B cell (primary cell): ENCODE measurements around the gene SERPINA4. TPM values are rescaled to one million over a fixed set of nuclear protein-coding genes. Genes with fewer than 3 reads are reported as not detected.

ENCODE experiments used
- ATAC-seq: fragments of 200-7000 bp; cut with Tn5 transposase; one replicate; pipeline ENCODE4 v1.10.0; 2021; ENCODE audit warnings: low read depth, mild to moderate bottlenecking, moderate number of reproducible peaks, moderate library complexity
- CTCF ChIA-PET: fragments of 350-600 bp; sonication (Branson Sonifier 250); formaldehyde crosslinking; loops from one replicate; lab custom pipeline; 2021; ENCODE audit warnings: antibody characterized with exemption, inconsistent platforms; lab: Charles Lee
- POLR2A ChIA-PET: fragments of 350-600 bp; sonication (Branson Sonifier 250); formaldehyde crosslinking; loops from one replicate; lab custom pipeline; 2021; ENCODE audit warnings: antibody characterized with exemption; lab: Charles Lee
- DNase-seq: peaks from one replicate; pipeline ENCODE4 v3.0.0; 2013
- H2AFZ ChIP-seq: 2 replicates; pipeline ENCODE4 v1.6.1; 2012; ENCODE audit warnings: mild to moderate bottlenecking, low read depth, low read length; ENCODE audit not compliant: insufficient read depth, poor library complexity, severe bottlenecking
- H3K27ac ChIP-seq, 2 donors: 1 replicate in 1 of 2; 2 replicates in 1 of 2; pipeline ENCODE4 v1.5.1; 2012 to 2013; ENCODE audit warnings: low read length in 2 of 2, mild to moderate bottlenecking in 2 of 2, moderate library complexity in 1 of 2
- H3K27me3 ChIP-seq, 4 experiments: fragments of 200-600 bp in 1 of 4; sonication (generic) in 1 of 4; replicated peaks in 1 of 4; 1 replicate in 2 of 4; 2 replicates in 2 of 4; pipeline versions ENCODE4 v1.6.1 to v1.7.0; 2013 to 2016; ENCODE audit warnings: low read length in 3 of 4, mild to moderate bottlenecking in 2 of 4, mixed read lengths in 1 of 4, moderate library complexity in 1 of 4; ENCODE audit not compliant: insufficient read depth in 4 of 4, control insufficient read depth in 3 of 4; ENCODE audit errors: control extremely low read depth in 1 of 4
- H3K36me3 ChIP-seq, 2 experiments: replicated peaks in 1 of 2; 1 replicate in 1 of 2; 2 replicates in 1 of 2; pipeline versions ENCODE4 v1.6.1 to v1.7.1; 2013; ENCODE audit warnings: low read length in 1 of 2; ENCODE audit not compliant: insufficient read depth in 2 of 2, control insufficient read depth in 1 of 2; ENCODE audit errors: control extremely low read depth in 1 of 2, extremely low read depth in 1 of 2
- H3K4me1 ChIP-seq, 2 donors: fragments of 200-600 bp in 1 of 2; sonication (generic) in 1 of 2; 1 replicate in 1 of 2; 2 replicates in 1 of 2; pipeline versions ENCODE4 v1.5.1 to v1.6.1; 2013 to 2017; ENCODE audit warnings: low read length in 2 of 2; ENCODE audit not compliant: control insufficient read depth in 2 of 2, insufficient read depth in 2 of 2
- H3K4me2 ChIP-seq: replicated peaks from 2 replicates; pipeline ENCODE3; 2012; ENCODE audit warnings: mild to moderate bottlenecking, low read depth, low read length; ENCODE audit not compliant: poor library complexity, severe bottlenecking
- H3K4me3 ChIP-seq, 5 experiments: fragments of 200-600 bp in 1 of 5; sonication (generic) in 1 of 5; 1 replicate in 3 of 5; 2 replicates in 2 of 5; pipeline versions ENCODE4 v1.5.1 to v1.7.0; 2011 to 2016; ENCODE audit warnings: low read length in 4 of 5, mild to moderate bottlenecking in 4 of 5, low read depth in 2 of 5, control low read depth in 1 of 5, moderate library complexity in 1 of 5; ENCODE audit not compliant: insufficient read depth in 1 of 5; ENCODE audit errors: control extremely low read depth in 1 of 5, extremely low read depth in 1 of 5
- H3K79me2 ChIP-seq: fragments of 200-600 bp; sonication (generic); one replicate; pipeline ENCODE4 v1.6.0; 2016; ENCODE audit warnings: low read length; ENCODE audit not compliant: control insufficient read depth, insufficient read depth
- H3K9ac ChIP-seq: fragments of 200-600 bp; sonication (generic); 2 replicates; pipeline ENCODE4 v1.6.1; 2017; ENCODE audit warnings: mild to moderate bottlenecking, low read length, moderate library complexity
- H3K9me3 ChIP-seq, 3 donors: one replicate each; pipeline versions ENCODE4 v1.6.1 to v1.7.1; 2013; ENCODE audit warnings: low read length in 2 of 3; ENCODE audit not compliant: control insufficient read depth in 2 of 3, insufficient read depth in 1 of 3; ENCODE audit errors: control extremely low read depth in 1 of 3
- H4K20me1 ChIP-seq: 2 replicates; pipeline ENCODE4 v1.6.0; 2012; ENCODE audit warnings: mild to moderate bottlenecking, low read length; ENCODE audit not compliant: insufficient read depth, control insufficient read depth, poor library complexity, severe bottlenecking
- H3K27ac Mint-ChIP-seq: one replicate; pipeline ENCODE4 v1.8.0; 2021; ENCODE audit warnings: mixed read lengths
- H3K27me3 Mint-ChIP-seq: one replicate; pipeline ENCODE4 v1.8.0; 2021; ENCODE audit warnings: mixed read lengths
- H3K4me1 Mint-ChIP-seq: one replicate; pipeline ENCODE4 v1.8.0; 2021; ENCODE audit warnings: mixed read lengths
- H3K4me3 Mint-ChIP-seq: one replicate; pipeline ENCODE4 v1.8.0; 2021; ENCODE audit warnings: mixed read lengths
- H3K9me3 Mint-ChIP-seq: one replicate; pipeline ENCODE4 v1.8.0; 2022; ENCODE audit warnings: mixed read lengths; ENCODE audit not compliant: insufficient read depth
- CTCF ChIP-seq: fragments of 200-600 bp; IDR thresholded peaks from one replicate; pipeline ENCODE4 v1.8.0; 2022; ENCODE audit warnings: antibody characterized with exemption, mild to moderate bottlenecking
- EZH2 ChIP-seq: IDR thresholded peaks from 2 replicates; pipeline ENCODE4 v1.6.1; 2012; ENCODE audit warnings: borderline replicate concordance, low read depth, mild to moderate bottlenecking, moderate library complexity, low read length; ENCODE audit not compliant: insufficient read depth, poor library complexity, severe bottlenecking
- WGBS: methylation state at CpG from one replicate; pipeline ENCODE4 v1.1.5; 2013; ENCODE audit warnings: missing lambda C conversion rate; ENCODE audit not compliant: insufficient coverage; 5-methylcytosine and 5-hydroxymethylcytosine counted together
- intact Hi-C: fragments of 100-400 bp; cut with micrococcal nuclease; formaldehyde crosslinking; loops from one replicate; pipeline ENCODE4 v1.10.0; 2022
- polyA plus RNA-seq: library from polyadenylated mRNA; depleted of rRNA; stranded (reverse); fragments of >200 nt; gene quantifications from 2 replicates; pipeline ENCODE4 v1.2.3, GENCODE V29; 2012
- total RNA-seq, 2 donors: library from RNA; stranded (reverse); fragments of 120-200 nt in 1 of 2; gene quantifications; 1 replicate in 1 of 2; 2 replicates in 1 of 2; pipeline versions ENCODE4 v1.2.3 to v1.2.4, GENCODE V29; 2013 to 2022

Gene SERPINA4
- total and polyA plus RNA-seq, 2 donors (not counting 1 experiment from before 2014, with no cell fraction given): not detected

- Histone ChIP-seq H3K9ac (no peak overlapping the region), H3K4me2 (no peak overlapping the region), H2AFZ (no peak overlapping the region), H3K79me2 (no peaks in the 10 kb centered on the region), H3K36me3 (no peaks in the 10 kb centered on the region), H3K9me3 (peaks cover 0 to 27% (median 15%) of the 10 kb centered on the region in 3 donors), H3K27ac (no peak overlapping the region), H3K4me1 (no peaks in the 10 kb centered on the region), H3K27me3 (no peaks in the 10 kb centered on the region), H3K4me3 (no peak overlapping the region), H4K20me1 (no peaks in the 10 kb centered on the region)
- no peak for TF ChIP-seq CTCF
- no peak for TF ChIP-seq EZH2
- Mint-ChIP-seq H3K4me3 (no peak overlapping the region), H3K4me1 (no peaks in the 10 kb centered on the region), H3K27me3 (no peaks in the 10 kb centered on the region), H3K27ac (no peak overlapping the region), H3K9me3 (peaks cover 6% of the 10 kb centered on the region)
- WGBS: 86% methylated on average over 15 of the region's 20 CpGs
- ChIA-PET POLR2A (no interaction called here), CTCF (no interaction called here)
- DNase-seq: no peak
- ATAC-seq: no peak
- intact Hi-C loops: no loop called here
These were observed 52.7 kb downstream of the SERPINA4 start for GRCh38 chr14:94613720-94614644.

- no peaks in the 10 kb centered on the region for H3K79me2 ChIP-seq
- no peak for ATAC-seq
- ChIA-PET POLR2A (no interaction called here), CTCF (no interaction called here)
- H3K27ac ChIP-seq: no peak overlapping the region
- H3K27me3 ChIP-seq: no peaks in the 10 kb centered on the region
- no peaks in the 10 kb centered on the region for H3K36me3 ChIP-seq
- 93% methylated on average over 7 of the region's 7 CpGs for WGBS
- DNase-seq: no peak
- peaks cover 0 to 29% (median 17%) of the 10 kb centered on the region in 3 donors for H3K9me3 ChIP-seq
- no peak overlapping the region for H3K4me3 Mint-ChIP-seq
- H3K4me3 ChIP-seq: no peak overlapping the region
- H3K4me1 ChIP-seq: no peaks in the 10 kb centered on the region
- H3K27ac Mint-ChIP-seq: no peak overlapping the region
- H3K9me3 Mint-ChIP-seq: peaks cover 5% of the 10 kb centered on the region
- H2AFZ ChIP-seq: no peak overlapping the region
- no peaks in the 10 kb centered on the region for H3K27me3 Mint-ChIP-seq
- H3K4me2 ChIP-seq: no peak overlapping the region
- H3K9ac ChIP-seq: no peak overlapping the region
- no peaks in the 10 kb centered on the region for H4K20me1 ChIP-seq
- no peaks in the 10 kb centered on the region for H3K4me1 Mint-ChIP-seq
- TF ChIP-seq CTCF (no peak), EZH2 (no peak)
- intact Hi-C loops: no loop called here
These were observed 53.6 kb downstream of the SERPINA4 start for GRCh38 chr14:94614802-94615201.
